ENCODE measurements around the gene MRPL28. TPM values are rescaled to one million over a fixed set of nuclear protein-coding genes. Genes with fewer than 3 reads are reported as not detected.
A peak's percentile ranks its signal among the peaks of the same experiment; 100 is the strongest.
"Not testable (repeated sequence)": the region's sequence is repeated elsewhere in the genome, so short reads cannot be mapped to it uniquely, and the experiment has no call there.

Gene MRPL28
- total RNA-seq = 92.5 and 92.9 TPM in 2 replicates

DNA sequence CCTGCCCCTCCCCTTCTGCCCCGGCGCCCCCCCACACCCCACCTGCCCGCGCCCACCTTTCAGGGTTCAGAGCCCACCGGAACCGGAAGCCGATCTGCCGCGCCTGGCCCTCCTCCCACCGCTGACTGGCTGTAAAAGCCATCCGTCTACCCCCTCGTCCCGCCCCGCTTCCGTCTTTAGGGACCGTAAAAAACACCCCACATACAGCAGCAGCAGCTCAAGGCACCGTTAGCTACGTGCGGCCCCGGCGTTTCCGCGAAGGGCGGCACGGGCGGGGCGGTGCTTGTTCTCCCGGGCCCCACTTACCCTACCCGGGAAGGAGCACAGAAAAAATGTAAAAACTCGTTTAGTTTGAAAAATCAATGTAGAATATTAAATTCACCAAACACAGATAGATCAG lies at the start of gene MRPL28:
Gene MRPL28, minus strand, starts transcription at position 96 of the 400 bp plus-strand sequence. CDS start 320 bp downstream, outside the sequence.
- intact Hi-C loops (cut with micrococcal nuclease) = no loop called here
- Mint-ChIP-seq H3K4me3 (ENCODE audit: low read depth) (peak within 1 kb of the TSS; percentile 83), H3K36me3 (ENCODE audit: low read depth) (peaks cover 26% of the 10 kb centered on the region), H3K27ac (peak within 1 kb of the TSS; percentile 77), H3K9me3 (no peaks in the 10 kb centered on the region), H3K27me3 (ENCODE audit: low read depth) (no peaks in the 10 kb centered on the region), H3K4me1 (ENCODE audit: low read depth) (peaks cover 13% of the 10 kb centered on the region)
- DNase-seq (ENCODE audit: low spot score) = peak; percentile 93

DNA sequence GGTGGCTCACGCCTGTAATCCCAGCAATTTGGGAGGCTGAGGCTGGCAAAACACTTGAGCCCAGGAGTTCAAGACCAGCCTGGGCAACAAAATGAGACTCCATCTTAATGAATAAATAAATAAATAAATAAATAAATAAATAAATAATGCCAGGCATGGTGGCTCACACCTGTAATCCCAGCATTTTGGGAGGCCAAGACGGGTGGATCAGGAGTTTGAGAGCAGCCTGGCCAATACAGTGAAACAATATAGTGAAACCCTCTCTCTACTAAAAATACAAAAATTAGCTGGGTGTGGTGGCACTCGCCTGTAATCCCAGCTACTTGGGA lies 44.8 kb upstream of the MRPL28 start:
- DNase-seq (ENCODE audit: low spot score); H3K27me3 Mint-ChIP-seq (ENCODE audit: low read depth); H3K9me3 Mint-ChIP-seq; H3K27ac Mint-ChIP-seq; intact Hi-C loops (cut with micrococcal nuclease); H3K4me1 Mint-ChIP-seq (ENCODE audit: low read depth); H3K36me3 Mint-ChIP-seq (ENCODE audit: low read depth); H3K4me3 Mint-ChIP-seq (ENCODE audit: low read depth): not testable (repeated sequence)

DNA sequence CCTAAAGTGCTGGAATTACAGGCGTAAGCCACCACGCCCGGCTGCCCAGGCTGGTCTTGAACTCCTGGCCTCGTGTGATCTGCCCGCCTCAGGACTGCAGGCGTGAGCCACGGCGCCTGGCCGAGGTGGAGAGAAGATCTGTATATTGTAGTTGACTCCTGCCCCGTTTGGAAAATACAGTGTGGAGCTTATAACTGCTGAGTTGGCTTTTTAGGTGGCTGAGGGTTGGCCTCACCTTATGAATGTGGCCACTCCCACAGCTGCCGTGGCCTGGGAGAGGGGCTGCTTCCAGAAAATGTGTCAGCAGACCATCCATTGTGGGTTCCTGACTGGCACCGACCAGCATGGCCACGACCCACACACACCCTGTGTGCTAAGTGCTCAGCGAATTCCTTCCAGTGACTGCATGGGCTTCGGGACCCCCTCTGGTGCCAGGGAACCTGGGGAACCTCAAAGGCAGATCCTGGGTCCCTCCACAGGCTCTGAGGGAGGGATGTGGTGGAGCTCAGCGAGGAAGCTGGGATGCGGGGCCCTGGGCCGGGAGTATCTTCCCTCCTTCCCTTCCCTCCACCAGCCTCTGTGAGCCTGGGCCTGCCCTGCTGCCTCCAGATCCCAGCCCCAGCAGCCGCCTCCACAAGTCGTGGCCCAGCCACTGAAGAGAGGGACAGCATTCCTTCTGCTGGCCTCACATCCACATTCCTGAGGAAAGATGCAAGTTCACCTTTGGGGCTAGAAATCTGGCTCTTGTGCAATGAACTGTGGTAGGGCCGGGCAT lies 44.2 kb upstream of the MRPL28 start:
- intact Hi-C loops (cut with micrococcal nuclease) = no loop called here
- H3K4me3 Mint-ChIP-seq (ENCODE audit: low read depth) = no peak overlapping the region
- no peaks in the 10 kb centered on the region for H3K4me1 Mint-ChIP-seq (ENCODE audit: low read depth)
- H3K9me3 Mint-ChIP-seq = no peaks in the 10 kb centered on the region
- no peaks in the 10 kb centered on the region for H3K36me3 Mint-ChIP-seq (ENCODE audit: low read depth)
- H3K27ac Mint-ChIP-seq = no peak overlapping the region
- no peak for DNase-seq (ENCODE audit: low spot score)
- H3K27me3 Mint-ChIP-seq (ENCODE audit: low read depth) = no peaks in the 10 kb centered on the region

DNA sequence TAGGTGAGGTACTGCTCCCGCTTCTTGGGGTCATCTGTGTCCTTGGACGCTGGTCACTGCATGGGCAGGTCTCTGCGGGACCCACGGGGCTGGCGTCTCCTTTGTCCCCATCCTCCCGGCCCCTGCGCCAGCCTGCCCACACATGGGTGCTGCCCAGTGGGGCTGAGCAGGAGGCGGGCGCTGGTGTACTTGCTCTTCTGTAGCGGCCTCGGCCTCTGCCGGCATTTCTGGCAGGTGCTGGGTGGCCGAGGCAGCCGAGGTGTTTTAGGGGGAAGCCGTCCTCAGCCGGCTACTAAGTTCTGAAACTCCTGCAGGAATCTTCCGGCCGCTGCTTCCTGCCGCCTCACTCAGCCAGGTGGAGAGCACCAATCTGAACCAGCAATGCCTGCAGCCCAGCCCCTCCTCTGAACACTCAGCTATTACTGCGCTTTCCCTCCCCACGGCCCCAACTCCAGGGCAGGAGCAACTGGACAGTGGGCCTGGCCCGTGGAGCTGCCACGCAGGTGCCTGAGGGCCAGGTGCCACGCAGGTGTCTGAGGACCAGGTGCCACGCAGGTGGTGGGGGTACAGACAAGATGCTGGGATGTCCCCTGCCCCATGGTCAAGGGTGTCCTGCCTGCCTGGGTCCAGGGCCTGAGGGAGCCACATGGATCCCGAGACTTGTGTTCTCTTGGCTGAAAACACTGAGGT lies 41.4 kb upstream of the MRPL28 start:
- H3K36me3 Mint-ChIP-seq (ENCODE audit: low read depth) = no peaks in the 10 kb centered on the region
- no peaks in the 10 kb centered on the region for H3K9me3 Mint-ChIP-seq
- H3K27ac Mint-ChIP-seq = no peak overlapping the region
- H3K4me3 Mint-ChIP-seq (ENCODE audit: low read depth) = no peak overlapping the region
- H3K4me1 Mint-ChIP-seq (ENCODE audit: low read depth) = no peaks in the 10 kb centered on the region
- no peaks in the 10 kb centered on the region for H3K27me3 Mint-ChIP-seq (ENCODE audit: low read depth)
- intact Hi-C loops (cut with micrococcal nuclease) = no loop called here
- no peak for DNase-seq (ENCODE audit: low spot score)

DNA sequence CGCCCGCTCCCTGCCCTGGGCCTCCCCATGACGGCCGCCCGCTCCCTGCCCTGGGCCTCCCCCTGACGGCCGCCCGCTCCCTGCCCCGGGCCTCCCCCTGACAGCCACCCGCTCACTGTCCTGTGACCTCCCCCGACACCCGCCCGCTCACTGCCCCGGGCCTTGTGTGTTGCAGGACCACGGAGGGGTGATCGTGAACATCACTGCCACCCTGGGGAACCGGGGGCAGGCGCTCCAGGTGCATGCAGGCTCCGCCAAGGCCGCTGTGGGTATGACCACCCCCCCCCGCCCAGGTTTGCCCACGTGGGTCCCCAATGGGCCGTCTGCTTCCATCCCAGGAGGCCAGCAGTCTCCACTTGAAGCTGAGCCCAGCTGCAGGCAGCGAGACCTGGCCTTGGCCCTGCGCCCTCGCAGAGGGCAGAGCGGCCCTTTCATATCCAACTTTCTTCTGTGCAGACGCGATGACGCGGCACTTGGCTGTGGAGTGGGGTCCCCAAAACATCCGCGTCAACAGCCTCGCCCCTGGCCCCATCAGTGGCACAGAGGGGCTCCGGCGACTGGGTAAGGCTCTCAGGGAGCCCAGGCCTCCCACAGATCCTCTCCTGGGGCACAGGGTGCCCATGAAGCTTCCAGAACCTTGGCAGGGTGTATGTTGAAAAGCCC lies 40.3 kb upstream of the MRPL28 start:
- H3K4me3 Mint-ChIP-seq (ENCODE audit: low read depth) = no peak overlapping the region
- H3K27ac Mint-ChIP-seq = no peak overlapping the region
- DNase-seq (ENCODE audit: low spot score) = no peak
- H3K36me3 Mint-ChIP-seq (ENCODE audit: low read depth) = no peaks in the 10 kb centered on the region
- H3K27me3 Mint-ChIP-seq (ENCODE audit: low read depth) = no peaks in the 10 kb centered on the region
- no peaks in the 10 kb centered on the region for H3K9me3 Mint-ChIP-seq
- intact Hi-C loops (cut with micrococcal nuclease) = no loop called here
- no peaks in the 10 kb centered on the region for H3K4me1 Mint-ChIP-seq (ENCODE audit: low read depth)

DNA sequence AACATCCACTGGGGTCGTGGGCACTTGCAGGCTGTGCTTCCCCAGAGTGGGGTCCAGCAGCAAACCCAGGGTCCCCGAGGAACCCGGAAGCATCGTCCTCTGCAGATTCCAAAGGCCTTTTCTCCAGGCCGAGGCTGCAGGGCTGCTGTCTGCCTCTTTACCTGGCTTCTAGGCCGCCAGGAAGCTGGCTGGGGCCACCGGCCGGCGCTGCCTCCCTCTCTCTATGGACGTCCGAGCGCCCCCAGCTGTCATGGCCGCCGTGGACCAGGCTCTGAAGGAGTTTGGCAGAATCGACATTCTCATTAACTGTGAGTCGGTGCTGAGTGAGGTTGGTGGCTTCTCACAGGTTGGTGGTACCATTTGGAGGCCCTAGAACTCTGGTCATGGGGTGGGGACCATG lies 36.9 kb upstream of the MRPL28 start:
- Mint-ChIP-seq H3K27ac (no peak overlapping the region), H3K4me1 (ENCODE audit: low read depth) (no peaks in the 10 kb centered on the region), H3K36me3 (ENCODE audit: low read depth) (no peaks in the 10 kb centered on the region), H3K9me3 (no peaks in the 10 kb centered on the region), H3K4me3 (ENCODE audit: low read depth) (no peak overlapping the region), H3K27me3 (ENCODE audit: low read depth) (no peaks in the 10 kb centered on the region)
- intact Hi-C loops (cut with micrococcal nuclease) = no loop called here
- no peak for DNase-seq (ENCODE audit: low spot score)

DNA sequence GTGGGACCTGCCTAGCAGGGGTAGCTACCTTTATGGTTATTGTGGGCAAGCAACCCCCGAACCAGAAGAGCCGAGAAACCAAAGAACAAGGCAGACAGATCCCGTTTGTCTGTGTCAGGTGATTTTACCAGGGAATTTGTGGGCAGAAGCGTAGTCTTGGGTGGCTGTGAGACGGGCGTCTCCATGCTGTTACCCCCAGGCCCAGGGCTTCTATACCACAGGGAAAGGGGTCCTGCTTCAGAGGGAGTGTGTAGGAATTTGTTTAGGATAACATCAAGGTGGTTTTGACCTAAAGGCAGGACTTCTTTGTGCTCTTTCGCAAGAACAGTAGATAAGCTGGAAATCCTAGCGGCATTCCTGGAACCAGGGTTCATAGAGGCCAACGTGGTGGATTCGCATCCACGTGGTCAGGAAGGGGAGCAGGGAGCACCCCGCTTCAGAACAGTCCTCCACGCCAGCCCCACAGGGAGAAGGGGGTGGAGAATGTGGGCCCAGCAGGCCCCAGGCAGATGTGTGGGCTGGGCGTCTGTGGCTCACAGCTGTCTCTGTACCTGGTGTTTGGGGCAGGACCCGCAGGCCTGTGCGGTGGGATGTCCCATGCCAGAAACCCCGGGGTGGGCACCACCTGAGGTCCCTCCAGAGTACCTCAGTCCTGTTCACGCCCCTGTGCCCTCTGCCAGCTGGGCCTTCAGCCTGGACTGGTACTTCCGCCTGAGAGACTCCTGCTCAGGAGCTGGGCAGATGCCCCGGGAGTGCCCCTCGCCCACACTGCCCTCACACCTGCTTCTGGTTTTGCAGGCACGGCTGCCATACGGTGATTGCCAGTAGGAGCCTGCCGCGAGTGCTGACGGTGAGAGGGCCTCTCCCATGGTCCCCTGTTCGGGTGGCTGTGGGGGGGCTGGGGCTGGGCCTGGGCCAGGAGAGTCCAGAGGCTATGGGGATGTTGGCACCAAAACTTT lies 35.5 kb upstream of the MRPL28 start:
- Mint-ChIP-seq H3K9me3 (no peaks in the 10 kb centered on the region), H3K27me3 (ENCODE audit: low read depth) (no peaks in the 10 kb centered on the region), H3K27ac (no peak overlapping the region), H3K4me1 (ENCODE audit: low read depth) (no peaks in the 10 kb centered on the region), H3K4me3 (ENCODE audit: low read depth) (no peak overlapping the region), H3K36me3 (ENCODE audit: low read depth) (no peaks in the 10 kb centered on the region)
- intact Hi-C loops (cut with micrococcal nuclease) = no loop called here
- DNase-seq (ENCODE audit: low spot score) = no peak

DNA sequence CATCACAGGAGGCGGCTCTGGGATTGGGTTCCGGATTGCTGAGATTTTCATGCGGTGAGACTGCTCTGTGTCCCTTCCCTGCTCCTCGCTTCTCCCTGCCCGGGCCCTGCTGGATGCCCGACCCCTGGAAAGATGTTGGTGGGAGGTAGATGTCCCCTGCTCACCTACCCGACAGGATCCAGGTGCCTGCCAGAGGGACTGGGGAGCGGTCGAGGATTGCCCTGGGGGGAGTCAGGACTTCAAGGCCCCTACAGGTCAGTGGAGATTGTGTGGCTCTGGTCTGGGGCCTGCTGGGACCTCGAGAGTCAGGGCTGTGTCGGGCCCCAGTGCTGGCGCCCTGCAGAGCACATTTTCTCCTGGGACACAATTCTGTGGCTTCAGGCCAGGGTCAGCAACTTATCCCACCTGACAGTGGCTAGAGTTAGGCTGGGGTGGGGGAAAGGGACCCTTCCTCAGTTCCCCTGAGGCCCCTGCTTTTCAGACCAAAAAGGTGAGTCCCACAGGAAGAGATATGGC lies 34.7 kb upstream of the MRPL28 start:
- Mint-ChIP-seq H3K27me3 (ENCODE audit: low read depth) (no peaks in the 10 kb centered on the region), H3K27ac (no peak overlapping the region), H3K4me3 (ENCODE audit: low read depth) (no peak overlapping the region), H3K4me1 (ENCODE audit: low read depth) (peaks cover 6% of the 10 kb centered on the region), H3K9me3 (no peaks in the 10 kb centered on the region), H3K36me3 (ENCODE audit: low read depth) (no peaks in the 10 kb centered on the region)
- intact Hi-C loops (cut with micrococcal nuclease) = no loop called here
- DNase-seq (ENCODE audit: low spot score) = no peak

DNA sequence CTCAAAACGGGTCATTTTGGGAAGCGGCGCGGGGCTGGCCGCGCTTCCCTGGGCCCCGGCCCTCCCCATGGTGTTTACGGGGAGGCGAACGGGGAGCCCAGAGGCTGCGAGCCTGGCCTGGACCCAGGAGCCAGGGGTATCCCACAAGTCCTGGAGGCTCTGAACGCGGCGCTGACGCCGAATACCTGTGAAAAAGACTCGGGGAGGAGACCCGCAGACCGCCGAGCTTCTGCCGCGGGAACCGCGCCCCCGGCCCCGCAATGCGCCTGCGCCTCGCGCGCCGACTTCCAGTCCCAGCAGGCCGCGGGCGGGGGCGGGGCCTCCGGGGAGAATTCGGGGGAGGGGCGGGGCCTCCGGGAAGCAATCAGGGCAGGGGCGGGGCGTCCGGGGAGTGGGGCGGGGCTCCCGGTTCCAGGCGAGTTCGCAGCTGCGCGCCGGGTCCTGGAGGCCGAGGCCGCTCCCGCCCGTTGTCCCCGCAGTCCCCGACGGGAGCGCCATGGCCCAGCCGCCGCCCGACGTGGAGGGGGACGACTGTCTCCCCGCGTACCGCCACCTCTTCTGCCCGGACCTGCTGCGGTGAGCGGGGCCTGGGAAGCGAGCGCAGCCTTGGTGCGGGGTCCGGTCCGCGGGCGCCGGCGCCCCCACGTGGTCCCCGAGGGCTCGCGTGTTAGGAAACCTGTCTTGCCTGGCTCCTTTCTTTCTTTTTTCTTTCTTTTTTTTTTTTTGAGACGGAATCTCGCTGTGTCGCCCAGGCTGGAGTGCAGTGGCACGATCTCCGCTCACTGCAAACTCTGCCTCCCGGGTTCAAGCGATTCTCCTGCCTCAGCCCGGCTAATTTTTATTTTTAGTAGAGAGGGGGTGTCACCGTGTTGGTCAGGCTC lies 31.4 kb upstream of the MRPL28 start, which contains the start of gene DECR2:
Gene DECR2, plus strand, starts transcription at position 418 of the 881 bp plus-strand sequence. Its CDS starts 79 bp downstream, at position 497.
- intact Hi-C loops (cut with micrococcal nuclease) = no loop called here
- peak; percentile 91 for DNase-seq (ENCODE audit: low spot score)
- no peaks in the 10 kb centered on the region for H3K36me3 Mint-ChIP-seq (ENCODE audit: low read depth)
- peaks cover 11% of the 10 kb centered on the region for H3K4me1 Mint-ChIP-seq (ENCODE audit: low read depth)
- no peaks in the 10 kb centered on the region for H3K9me3 Mint-ChIP-seq
- H3K4me3 Mint-ChIP-seq (ENCODE audit: low read depth) = peak within 1 kb of the TSS; percentile 82
- H3K27ac Mint-ChIP-seq = peak within 1 kb of the TSS; percentile 71
- peaks cover under 1% of the 10 kb centered on the region for H3K27me3 Mint-ChIP-seq (ENCODE audit: low read depth)

DNA sequence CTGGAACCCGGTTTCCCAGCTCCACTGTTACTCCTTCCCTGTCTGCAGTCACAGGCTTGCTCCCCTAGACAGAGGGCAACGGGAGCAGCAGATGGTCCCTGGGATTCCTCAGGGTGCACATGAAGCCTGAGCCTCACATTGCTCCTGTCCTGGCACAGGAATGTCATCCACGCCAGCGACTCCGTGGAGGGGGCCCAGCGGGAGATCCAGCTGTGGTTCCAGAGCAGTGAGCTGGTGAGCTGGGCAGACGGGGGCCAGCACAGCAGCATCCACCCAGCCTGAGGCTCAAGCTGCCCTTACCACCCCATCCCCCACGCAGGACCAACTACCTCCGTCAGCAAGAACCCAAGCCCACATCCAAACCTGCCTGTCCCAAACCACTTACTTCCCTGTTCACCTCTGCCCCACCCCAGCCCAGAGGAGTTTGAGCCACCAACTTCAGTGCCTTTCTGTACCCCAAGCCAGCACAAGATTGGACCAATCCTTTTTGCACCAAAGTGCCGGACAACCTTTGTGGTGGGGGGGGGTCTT lies 29.8 kb upstream of the MRPL28 start:
- H3K27me3 Mint-ChIP-seq (ENCODE audit: low read depth) = peaks cover 8% of the 10 kb centered on the region
- no peaks in the 10 kb centered on the region for H3K9me3 Mint-ChIP-seq
- no peak for DNase-seq (ENCODE audit: low spot score)
- peaks cover 14% of the 10 kb centered on the region for H3K4me1 Mint-ChIP-seq (ENCODE audit: low read depth)
- H3K4me3 Mint-ChIP-seq (ENCODE audit: low read depth) = peak overlapping the region; percentile 82
- intact Hi-C loops (cut with micrococcal nuclease) = no loop called here
- H3K27ac Mint-ChIP-seq = no peak overlapping the region
- no peaks in the 10 kb centered on the region for H3K36me3 Mint-ChIP-seq (ENCODE audit: low read depth)

DNA sequence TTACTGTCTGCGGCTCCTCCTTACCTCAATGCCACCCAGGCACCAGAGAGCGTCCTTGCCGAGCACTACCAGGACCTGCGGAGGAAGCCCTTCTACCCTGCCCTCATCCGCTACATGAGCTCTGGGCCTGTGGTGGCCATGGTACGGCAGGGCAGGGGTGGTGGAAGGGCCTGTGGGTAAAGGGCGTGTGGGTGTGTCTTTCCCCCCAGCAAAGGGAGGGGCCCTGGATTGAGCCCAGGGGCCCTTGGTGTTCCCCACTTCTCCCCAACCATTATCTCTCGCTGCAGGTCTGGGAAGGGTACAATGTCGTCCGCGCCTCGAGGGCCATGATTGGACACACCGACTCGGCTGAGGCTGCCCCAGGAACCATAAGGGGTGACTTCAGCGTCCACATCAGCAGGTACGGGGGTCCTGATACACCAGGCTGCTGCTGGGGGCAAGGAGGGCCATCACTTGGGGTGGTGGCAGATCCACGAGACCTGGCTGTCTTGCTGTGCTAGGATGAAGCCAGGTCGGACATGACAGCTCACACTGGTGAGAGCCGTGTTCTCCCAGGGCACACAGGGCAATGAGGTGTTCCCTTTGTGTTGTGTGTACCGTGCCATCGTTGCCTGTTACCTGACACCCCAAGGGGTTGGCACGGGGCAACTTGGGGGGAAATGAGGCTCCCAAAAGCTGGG lies 29.1 kb upstream of the MRPL28 start:
- Mint-ChIP-seq H3K36me3 (ENCODE audit: low read depth) (no peaks in the 10 kb centered on the region), H3K9me3 (no peaks in the 10 kb centered on the region), H3K27ac (no peak overlapping the region), H3K4me3 (ENCODE audit: low read depth) (peak overlapping the region; percentile 49), H3K4me1 (ENCODE audit: low read depth) (peaks cover 14% of the 10 kb centered on the region), H3K27me3 (ENCODE audit: low read depth) (peaks cover 8% of the 10 kb centered on the region)
- no peak for DNase-seq (ENCODE audit: low spot score)
- intact Hi-C loops (cut with micrococcal nuclease) = loop anchor here (10.0 kb wide), 1 partner anchor 125 kb away; the partner anchor contains the start of gene CAPN15
